Eye (tissue), 1 donor: Measurements from ENCODE around the gene SMIM36.
"Not testable (repeated sequence)": the region's sequence is repeated elsewhere in the genome, so short reads cannot be mapped to it uniquely, and the experiment has no call there.

Source experiments
- DNase-seq: peaks from one replicate; pipeline ENCODE4 v3.0.0-alpha.2; 2015

The SMIM36 gene

DNA sequence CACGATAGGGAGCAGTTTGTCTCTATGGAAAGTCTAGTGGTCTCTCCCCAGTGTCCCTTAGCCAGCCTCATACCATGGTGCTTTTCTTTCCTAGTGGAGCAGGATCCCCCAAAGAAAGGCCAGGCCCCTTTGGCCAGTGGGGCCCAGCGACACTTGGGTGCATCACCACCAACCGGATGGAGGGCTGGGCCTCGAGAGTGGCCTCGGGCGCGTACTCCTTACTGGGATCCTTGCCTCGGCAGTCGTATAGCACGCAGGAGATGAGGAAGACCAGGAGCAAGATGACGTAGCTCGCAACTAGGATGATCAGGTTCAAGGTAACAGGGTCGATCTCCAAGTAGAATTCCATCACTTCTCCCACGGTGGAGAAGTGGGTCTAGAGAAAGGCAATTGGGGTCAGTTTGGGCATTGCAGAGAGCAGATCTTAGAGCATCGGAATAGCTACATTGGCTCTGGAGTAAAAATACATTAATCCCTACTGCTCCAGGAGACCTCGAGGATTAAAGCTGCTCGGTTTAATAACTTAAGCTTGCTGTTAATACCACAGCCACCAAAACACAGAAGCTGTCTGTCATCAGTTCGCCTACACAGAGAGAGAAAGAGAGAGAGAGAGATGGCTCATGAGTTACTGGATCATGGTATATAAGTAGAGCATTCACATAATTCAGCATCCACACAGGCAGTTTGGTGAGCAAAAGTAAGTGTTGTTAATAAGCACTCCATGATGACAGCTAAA lies at the start of gene SMIM36:
Gene SMIM36, minus strand, starts transcription at position 467 of the 736 bp plus-strand sequence.
- DNase-seq, result no peak

DNA sequence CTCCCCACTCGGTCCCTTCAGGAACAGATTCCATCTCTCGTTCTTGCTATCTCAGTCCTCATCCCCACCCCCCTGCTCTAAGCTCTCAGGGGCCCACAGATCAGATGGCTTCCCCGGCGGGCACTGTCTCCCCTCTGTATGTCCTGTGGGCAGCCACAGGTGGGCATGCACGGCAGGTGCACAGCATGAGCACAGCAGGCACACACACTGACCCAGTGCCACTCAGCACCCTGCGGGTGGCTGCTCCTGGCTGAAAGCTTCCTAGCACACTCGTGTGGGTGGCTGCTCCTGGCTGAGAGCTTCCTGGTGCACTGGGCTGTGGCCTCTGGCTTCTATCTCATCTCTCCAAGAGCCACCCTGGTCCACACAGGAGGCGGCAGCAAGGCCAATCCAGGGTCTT lies 44.5 kb upstream of the SMIM36 start:
- DNase-seq, result no peak

DNA sequence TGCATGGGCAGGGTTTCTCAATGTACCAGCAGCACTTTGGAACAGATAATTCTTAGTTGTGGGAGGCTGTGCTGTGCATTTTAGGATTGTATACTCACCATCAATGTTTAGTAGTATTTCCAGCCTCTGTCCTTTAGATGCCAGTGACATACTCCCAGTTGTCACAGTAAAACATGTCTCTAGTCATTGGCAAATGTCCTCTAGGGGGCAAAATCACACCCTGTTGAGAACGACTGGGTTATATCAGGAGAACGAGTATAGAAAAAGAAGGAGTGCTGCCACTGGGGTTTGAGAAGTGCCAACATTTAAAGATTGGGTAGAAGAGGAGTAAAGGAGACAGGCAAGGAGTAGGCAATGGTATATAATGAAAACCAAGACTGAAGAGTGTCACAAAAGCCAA lies 37.9 kb upstream of the SMIM36 start:
- DNase-seq, result no peak

DNA sequence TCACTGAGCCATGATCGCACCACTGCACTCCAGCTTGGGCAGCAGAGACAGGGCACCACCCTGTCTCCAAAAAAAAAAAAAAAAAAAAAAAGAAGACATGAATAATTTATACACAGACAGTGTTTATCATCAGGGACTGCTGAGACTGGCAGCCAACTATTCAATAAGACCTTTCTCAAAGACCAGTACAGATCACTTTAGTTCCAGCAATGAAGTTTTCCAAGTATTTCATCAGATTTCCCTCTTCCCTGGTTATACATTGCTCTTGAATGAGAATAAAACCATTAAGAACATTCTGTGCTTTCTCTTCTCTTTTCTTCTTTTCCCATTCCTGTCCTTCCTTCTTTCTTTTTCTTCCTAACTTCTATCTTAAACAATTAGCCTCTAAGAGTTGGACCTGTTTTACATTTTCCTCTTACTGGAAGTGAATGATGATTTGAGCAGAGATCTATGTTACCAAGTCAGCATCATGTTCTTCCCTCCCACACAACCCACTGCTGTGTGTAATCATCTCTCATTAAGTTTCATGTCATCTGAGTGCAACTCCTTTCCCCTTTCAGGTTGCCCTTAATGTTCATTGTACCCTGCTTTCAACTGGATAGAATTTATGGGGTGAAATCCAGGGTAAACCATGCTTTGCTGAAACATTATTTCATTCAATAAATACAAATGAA lies 35.9 kb upstream of the SMIM36 start:
- DNase-seq, result no peak

DNA sequence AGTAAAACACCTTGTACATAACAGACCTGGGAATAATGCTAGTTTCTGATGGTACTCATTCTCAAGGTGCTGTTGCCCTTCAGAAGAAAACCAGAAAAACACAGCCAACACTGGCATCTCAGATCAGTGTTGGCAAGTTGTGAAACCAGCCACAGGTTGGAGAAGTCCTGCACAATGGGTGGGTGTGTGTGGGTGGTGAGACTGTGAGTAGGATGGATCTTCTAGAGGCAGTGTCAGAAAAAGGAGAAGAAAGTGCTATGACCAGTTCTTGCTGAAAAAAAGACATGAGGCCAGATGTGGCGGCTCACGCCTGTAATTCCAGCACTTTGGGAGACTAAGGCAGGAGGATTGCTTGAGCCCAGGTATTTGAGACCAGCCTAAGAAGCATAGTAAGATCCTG lies 35.2 kb upstream of the SMIM36 start:
- DNase-seq, result no peak

GRCh38 chr17:55545806-55546205 lies 34.6 kb upstream of the SMIM36 start:
- no peak for DNase-seq

DNA sequence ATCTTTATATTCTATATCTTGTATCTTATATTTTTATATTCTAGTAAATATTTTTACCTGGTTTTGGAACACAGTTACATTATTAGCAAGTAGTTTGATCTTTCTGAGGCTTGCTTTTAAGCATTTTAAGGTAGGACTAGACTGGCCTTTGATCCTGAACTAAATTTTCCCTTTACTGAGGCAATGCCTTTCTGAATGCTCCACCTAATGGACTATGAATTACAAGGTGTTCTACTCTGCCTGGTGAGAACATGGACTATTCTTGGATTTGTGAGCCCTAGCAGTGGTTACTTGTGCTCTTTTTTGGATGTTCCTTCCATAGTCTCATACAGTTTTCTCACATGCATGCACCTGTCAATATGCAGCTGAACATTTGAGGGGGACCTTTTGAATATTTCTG lies 32.5 kb upstream of the SMIM36 start:
- DNase-seq, result no peak

GRCh38 chr17:55540414-55541091 lies 29.3 kb upstream of the SMIM36 start:
- no peak for DNase-seq

GRCh38 chr17:55536205-55536604 lies 25.0 kb upstream of the SMIM36 start:
- no peak for DNase-seq

DNA sequence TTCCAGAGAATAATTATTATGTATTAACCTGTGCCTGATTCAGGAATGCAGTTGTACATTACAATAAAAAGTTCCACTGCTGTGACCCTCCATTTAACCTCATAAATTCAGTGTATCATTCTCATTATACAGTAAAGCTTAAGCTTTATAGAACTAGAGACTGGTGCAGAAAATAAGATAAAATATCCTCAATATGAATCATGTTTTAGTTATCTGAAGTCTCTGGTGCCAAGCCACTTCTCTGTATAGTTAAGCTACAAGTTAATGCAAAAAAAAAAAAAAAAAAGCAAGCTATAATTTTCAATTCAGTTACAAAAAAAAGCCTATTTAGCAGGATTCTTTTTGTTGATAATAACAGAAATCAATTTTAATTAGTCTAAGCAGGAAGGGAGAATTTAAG lies 22.4 kb upstream of the SMIM36 start:
- DNase-seq, result no peak

DNA sequence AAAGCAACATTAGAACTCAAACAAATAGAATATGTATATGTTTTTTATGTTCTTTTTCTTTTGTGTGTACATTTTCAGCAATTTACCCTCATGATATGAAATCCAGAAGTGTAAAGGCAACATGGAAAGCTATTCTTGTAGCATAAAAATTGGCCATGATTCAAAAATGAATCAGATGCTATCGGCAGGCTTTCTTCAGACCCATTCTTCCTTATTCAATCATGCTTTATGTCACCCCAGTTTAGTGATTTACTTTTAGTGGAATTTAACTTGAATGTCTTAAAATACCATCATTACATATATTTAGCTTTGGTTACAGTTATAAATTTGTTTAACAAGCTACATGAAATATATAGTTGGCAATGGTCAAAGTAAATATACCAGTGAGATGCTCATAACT lies 21.4 kb upstream of the SMIM36 start:
- DNase-seq, result no peak

GRCh38 chr17:55531053-55531728 lies 19.9 kb upstream of the SMIM36 start:
- no peak for DNase-seq

DNA sequence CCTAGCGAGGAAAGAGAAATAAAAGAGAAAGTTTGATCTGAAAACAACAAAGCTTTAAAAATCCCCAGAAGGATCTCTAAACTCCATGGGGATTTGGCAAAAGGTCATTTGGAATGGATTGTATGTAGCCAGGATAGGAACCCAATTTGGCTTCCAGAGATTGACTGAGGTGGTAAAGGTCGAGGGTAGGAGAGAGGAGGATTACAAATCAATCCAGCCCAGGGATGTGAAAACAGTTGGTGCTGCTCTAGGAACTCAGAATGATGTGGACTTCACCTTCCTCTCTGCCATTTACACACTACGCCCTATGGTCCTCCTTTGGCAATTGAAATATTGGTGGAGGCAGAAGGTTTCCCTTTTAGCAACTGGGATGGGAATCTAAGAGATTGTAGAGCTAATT lies 18.8 kb upstream of the SMIM36 start:
- no peak for DNase-seq

DNA sequence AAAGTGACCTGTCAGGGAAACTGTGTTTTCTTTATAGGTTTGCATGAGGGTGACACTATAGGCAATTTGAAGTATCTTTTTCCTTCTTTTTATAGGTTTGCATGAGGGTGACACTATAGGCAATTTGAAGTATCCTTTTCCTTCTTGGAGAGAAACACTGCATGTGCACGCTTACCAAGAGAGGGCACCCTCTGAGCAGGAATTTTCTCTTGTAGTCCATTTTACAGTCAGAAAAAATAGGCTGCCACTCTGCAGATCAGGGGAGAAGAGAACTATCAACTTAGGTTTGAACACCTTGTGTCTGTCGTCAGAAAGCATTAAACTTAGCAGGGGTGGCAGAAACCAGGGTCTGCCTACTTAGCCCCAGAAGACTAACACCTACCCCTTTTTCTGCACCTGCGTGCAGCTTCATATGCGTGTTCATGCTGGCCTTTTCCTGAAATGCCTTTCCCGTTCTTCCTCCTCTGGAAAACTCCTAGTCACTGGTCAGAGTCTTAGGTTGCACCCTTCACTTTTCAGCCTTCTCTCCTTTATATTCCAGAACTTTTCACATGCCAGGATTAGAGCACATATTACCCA lies 16.4 kb upstream of the SMIM36 start:
- peak; percentile 84 for DNase-seq

DNA sequence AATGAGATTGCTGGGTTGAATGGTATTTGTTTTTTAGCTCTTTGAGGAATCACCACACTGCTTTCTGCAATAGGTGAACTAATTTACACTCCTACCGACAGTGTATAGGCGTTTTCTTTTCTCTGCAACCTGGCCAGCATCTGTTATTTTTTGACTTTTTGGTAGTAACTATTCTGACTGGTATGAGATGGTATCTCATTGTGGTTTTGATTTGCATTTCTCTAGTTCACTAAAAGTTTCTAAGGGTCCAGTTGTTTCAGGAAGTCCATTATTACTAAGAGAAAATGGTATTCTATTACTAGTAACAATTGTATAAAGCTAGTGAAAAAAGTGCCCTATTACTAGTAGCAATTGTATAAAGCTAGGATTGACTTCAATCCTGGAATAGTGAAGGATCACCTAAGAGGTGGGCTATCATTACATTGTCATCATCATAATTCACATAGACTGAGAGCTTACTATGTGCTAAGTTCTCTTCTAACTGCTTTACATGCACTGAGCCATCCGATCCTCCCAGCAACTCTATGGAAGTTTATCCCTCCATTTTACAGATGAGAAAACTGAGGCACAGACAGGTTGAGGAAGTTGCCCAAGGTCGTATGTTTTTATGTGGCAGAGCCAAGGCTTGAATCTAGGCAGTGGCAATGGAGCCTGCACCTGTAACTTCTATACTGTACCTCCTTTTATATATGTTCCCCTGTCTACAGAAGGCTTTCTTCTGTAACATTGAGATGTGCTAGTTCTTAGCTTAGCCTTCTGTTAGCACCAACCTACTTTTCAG lies 13.4 kb upstream of the SMIM36 start:
- no peak for DNase-seq

DNA sequence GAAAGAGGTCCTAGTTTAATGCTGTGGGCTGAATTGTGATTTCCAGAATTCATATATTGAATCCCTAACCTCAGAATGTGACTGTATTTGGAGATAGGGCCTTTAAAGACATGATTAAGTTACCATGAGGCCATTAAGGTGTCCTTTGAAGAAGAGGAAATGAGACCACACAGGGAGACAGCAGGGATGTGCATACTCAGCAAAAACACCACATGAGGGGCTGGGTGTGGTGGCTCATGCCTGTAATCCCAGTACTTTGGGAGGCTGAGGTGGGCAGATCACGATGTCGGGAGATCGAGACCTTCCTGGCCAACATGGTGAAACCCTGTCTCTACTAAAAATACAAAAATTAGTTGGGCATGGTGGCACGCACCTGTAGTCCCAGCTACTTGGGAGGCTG lies 11.8 kb upstream of the SMIM36 start:
- DNase-seq, result not testable (repeated sequence)

GRCh38 chr17:55521186-55521585 lies 9.9 kb upstream of the SMIM36 start:
- DNase-seq, result no peak

DNA sequence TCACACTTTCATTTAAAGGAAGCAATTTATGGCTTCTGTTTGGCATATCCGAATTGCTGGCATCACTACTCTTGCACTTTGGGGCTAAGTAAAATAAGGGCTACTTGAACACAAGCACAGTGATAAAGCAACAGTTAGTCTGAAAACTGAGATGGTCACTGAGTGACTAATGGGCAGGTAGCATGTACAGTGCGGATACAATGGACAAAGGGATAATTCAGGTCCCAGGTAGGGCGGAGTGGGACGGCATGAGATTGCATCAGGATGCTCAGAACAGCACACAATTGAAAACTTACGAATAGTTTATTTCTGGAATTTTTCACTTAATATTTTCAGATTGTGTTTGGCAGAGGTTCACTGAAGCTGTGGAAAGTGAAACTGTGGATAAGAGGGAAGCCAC lies 9.2 kb upstream of the SMIM36 start:
- no peak for DNase-seq

- DNase-seq, result no peak
Observed at GRCh38 chr17:55518510-55518909, 7.3 kb upstream of the SMIM36 start.

DNA sequence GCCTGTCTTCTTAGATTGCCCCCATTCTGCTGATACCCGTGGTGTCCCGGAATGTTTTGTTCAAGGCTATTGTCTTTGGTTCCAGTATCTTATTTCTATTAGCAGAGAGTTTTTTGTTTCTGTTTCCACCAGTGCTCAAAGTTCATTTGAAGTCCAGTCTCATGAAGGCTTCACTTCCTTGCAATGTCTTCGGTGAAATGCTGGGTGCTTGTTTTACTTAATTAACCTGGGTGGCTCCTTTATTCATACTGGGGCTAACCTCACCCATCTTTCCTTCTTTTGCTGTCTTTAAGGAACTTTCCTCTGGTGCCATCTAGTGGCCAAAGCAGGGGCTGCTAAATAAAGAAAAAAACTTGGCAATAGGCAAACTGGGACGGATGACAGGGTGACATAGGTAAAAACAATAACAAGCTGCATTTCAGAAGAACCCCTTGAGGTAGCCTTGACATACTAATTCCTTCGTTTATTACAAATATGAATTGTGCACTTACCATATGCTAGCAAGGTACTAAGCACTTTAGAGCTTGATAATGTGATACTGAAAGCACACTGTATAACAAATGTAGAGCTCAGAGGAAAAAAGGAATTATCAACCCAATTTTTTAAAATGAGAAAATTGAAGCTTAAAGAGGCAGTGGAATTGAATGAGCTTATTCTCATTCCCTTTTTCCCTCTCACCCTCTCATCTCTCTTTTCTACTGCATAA lies 2.8 kb upstream of the SMIM36 start:
- peak; percentile 96 for DNase-seq

DNA sequence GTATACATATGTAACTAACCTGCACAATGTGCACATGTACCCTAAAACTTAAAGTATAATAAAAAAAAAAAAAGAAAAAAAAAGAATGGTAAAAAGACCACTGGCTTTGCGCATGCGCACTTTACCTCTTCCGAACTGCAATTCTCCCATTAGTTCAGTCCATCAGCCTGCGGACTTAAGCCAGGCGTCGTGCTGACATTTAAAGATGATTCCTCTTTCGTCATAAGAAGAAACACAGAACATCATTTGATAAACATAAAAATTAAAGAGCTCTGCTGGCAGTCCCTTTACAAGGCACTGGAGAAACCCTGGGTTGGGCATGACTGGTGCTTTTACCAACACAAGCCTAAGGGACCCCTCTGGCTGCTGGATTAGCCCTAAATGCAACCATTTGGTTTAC lies 3.6 kb downstream of the SMIM36 start:
- DNase-seq, result not testable (repeated sequence)

- DNase-seq, result not testable (repeated sequence)
Observed at GRCh38 chr17:55501626-55502025, 9.6 kb downstream of the SMIM36 start.
